ENCODE measurements around the gene SORT1. TPM values are rescaled to one million over a fixed set of nuclear protein-coding genes. Genes with fewer than 3 reads are reported as not detected.
A peak's percentile ranks its signal among the peaks of the same experiment; 100 is the strongest.

Gene SORT1
- total RNA-seq, 1 donor from 2014 or later = 52.3 TPM

DNA sequence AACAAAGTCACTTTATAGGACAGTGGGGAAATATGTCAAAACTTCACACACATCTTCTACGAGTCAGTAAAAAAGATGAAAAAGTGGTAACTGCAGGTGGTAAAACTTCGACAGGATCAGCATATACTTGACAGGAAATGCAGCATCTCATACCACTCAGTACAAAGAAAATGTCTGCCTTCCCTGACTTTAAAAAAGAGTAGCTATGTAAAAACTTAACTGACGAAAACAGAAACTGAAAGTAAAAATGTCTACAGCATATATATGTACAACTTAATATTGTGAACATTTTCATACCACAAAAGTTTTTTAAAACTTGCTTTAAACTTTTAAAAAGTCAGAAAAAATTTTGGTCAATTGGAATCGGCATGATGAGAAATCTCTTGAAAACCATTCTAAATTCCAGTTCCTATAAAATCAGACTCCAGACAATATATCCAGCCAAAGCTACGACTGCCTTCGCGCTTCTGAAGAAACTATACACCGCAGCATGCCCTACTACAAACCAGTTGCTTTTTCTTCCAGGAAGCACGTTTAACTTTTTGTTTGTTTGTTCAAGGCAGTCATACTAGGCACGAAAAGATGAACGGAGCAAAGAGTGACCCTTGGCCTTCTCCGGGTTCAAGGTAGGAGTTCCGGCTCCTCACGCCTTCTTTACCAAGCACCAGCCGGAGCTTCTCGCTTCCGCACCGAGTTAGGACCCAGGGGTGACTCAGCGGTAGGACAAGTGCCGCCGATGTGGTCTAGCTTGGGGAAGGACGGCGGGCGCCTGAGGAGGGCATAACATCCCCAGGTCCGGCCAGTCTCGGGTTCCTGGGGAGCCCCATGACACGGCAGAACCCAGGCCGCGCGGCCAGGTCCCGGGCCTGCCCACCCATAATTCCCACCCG lies 27.9 kb upstream of the SORT1 start:
- Mint-ChIP-seq H3K27ac (peak overlapping the region; percentile 93), H3K27me3 (no peaks in the 10 kb centered on the region), H3K4me3 (peak overlapping the region; percentile 97), H3K36me3 (peaks cover 8% of the 10 kb centered on the region), H3K9me3 (no peaks in the 10 kb centered on the region), H3K4me1 (ENCODE audit: unreplicated experiment) (peaks cover 24% of the 10 kb centered on the region)
- TF ChIP-seq, protein P1, sequence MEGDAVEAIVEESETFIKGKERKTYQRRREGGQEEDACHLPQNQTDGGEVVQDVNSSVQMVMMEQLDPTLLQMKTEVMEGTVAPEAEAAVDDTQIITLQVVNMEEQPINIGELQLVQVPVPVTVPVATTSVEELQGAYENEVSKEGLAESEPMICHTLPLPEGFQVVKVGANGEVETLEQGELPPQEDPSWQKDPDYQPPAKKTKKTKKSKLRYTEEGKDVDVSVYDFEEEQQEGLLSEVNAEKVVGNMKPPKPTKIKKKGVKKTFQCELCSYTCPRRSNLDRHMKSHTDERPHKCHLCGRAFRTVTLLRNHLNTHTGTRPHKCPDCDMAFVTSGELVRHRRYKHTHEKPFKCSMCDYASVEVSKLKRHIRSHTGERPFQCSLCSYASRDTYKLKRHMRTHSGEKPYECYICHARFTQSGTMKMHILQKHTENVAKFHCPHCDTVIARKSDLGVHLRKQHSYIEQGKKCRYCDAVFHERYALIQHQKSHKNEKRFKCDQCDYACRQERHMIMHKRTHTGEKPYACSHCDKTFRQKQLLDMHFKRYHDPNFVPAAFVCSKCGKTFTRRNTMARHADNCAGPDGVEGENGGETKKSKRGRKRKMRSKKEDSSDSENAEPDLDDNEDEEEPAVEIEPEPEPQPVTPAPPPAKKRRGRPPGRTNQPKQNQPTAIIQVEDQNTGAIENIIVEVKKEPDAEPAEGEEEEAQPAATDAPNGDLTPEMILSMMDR (conservative IDR thresholded peaks at IDR 0.05) = no peak
- DNase-seq (ENCODE audit: extremely low spot score, unreplicated experiment) = no peak

DNA sequence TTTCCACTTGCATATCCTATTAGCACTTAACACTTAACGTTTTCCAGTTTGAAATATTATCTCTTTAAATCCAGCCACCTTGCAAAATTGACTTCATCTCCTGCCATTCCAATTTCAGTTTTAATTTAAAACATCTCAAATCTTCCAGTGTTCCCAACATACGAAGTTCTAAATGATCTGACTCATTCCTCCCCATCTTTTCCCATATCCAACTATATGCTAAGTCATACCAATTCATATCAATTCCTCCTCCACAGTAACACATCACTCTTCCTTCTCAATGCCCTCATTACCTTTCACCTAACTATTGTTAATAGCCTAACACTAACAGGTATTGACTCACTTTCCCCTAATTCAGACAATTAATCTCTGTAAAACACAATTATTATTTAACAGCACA lies 25.8 kb upstream of the SORT1 start:
- Mint-ChIP-seq H3K4me1 (ENCODE audit: unreplicated experiment) (peaks cover 24% of the 10 kb centered on the region), H3K27ac (peak overlapping the region; percentile 3), H3K9me3 (no peaks in the 10 kb centered on the region), H3K27me3 (no peaks in the 10 kb centered on the region), H3K36me3 (peaks cover 11% of the 10 kb centered on the region), H3K4me3 (peak overlapping the region; percentile 97)
- TF ChIP-seq, protein P1 (conservative IDR thresholded peaks at IDR 0.05) = no peak
- no peak for DNase-seq (ENCODE audit: extremely low spot score, unreplicated experiment)

DNA sequence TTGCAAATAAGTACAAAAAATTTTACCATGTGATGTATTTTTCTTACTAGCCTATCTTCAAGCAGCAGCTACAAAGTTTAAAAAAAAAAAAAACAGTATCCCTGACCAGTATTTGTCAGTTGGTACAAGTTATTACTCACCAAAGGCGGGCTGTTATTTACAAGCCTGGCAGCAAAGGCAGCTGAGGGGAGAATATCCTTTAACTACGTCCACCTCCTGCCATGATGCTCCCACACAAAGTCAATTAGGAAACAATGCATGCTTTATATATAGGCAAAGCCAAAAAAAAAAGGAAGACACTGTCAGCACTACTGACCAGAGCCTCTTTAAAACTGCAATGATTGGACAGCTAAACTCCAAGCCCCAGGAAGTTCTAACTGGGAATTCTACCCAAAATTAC lies 14.8 kb upstream of the SORT1 start:
- H3K36me3 Mint-ChIP-seq = peaks cover 61% of the 10 kb centered on the region
- DNase-seq (ENCODE audit: extremely low spot score, unreplicated experiment) = no peak
- TF ChIP-seq, protein P1 (conservative IDR thresholded peaks at IDR 0.05) = no peak

DNA sequence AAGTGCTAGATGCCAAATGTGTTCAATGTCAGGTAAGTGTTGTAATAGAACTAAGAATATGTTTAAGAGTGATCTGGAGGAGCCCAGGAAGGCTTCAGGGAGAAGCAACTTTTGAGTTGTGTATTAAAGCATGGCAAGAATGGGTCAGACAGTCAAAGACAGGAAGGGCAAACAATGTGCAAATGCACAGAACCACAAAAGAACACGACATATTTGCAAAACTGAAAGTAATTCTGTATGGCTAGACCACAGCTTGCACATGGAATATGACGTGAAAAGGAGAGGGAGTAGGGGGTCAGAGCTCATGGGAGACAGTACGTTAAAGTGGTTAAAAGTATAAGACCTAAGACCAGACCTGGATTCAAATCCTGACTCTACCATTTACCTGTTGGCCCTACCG lies 7.1 kb upstream of the SORT1 start:
- Mint-ChIP-seq H3K36me3 (peaks cover 25% of the 10 kb centered on the region), H3K4me3 (no peak overlapping the region), H3K27me3 (no peaks in the 10 kb centered on the region), H3K27ac (no peak overlapping the region), H3K9me3 (no peaks in the 10 kb centered on the region), H3K4me1 (ENCODE audit: unreplicated experiment) (no peaks in the 10 kb centered on the region)
- no peak for DNase-seq (ENCODE audit: extremely low spot score, unreplicated experiment)
- TF ChIP-seq, protein P1 (conservative IDR thresholded peaks at IDR 0.05) = no peak

More for the DNA sequence above, 14.8 kb upstream of the SORT1 start:
- Mint-ChIP-seq H3K27me3 (no peaks in the 10 kb centered on the region), H3K27ac (no peak overlapping the region), H3K9me3 (no peaks in the 10 kb centered on the region), H3K4me1 (ENCODE audit: unreplicated experiment) (no peaks in the 10 kb centered on the region), H3K4me3 (no peak overlapping the region)

DNA sequence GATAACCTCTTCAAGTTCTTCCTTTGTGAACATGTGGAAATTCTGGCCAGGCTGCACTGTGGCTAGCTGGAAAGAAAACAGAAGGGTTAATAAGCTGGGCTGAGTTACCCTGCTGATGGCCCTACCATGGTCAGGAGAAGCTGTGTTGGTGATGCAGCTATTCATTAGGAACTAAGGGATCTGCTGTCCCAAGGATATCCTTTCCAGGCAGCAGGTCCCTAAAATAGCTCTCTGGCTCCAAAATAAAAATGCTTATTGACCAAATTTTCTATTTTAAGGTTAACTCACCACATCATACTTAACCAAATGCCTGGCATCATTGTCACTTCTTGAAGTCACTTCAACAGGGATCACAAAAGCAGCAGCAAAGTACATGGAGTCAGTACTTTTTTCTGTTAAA lies 4.3 kb upstream of the SORT1 start:
- Mint-ChIP-seq H3K4me3 (no peak overlapping the region), H3K36me3 (peaks cover 12% of the 10 kb centered on the region), H3K27ac (no peak overlapping the region), H3K27me3 (peaks cover 1% of the 10 kb centered on the region), H3K9me3 (no peaks in the 10 kb centered on the region), H3K4me1 (ENCODE audit: unreplicated experiment) (peaks cover 12% of the 10 kb centered on the region)
- TF ChIP-seq, protein P1 (conservative IDR thresholded peaks at IDR 0.05) = no peak
- no peak for DNase-seq (ENCODE audit: extremely low spot score, unreplicated experiment)
